HPDE6-E6E7 (cell line): Measurements from ENCODE around the gene DCST1.

Experiments
- DNase-seq: peaks from one replicate; pipeline ENCODE4 v3.0.0; 2011; ENCODE audit warnings: missing footprints; ENCODE audit errors: extremely low spot score

The DCST1 gene

GRCh38 chr1:155091071-155092051 is 57.7 kb downstream of the DCST1 start:
- DNase-seq = peak; percentile 63

- no peak for DNase-seq
Observed at GRCh38 chr1:155092131-155092530, 58.5 kb downstream of the DCST1 start.

GRCh38 chr1:155092641-155093040 is 59.0 kb downstream of the DCST1 start:
- no peak for DNase-seq

- DNase-seq = no peak
Observed at GRCh38 chr1:155093911-155094621, 60.4 kb downstream of the DCST1 start.

- no peak for DNase-seq
Observed at GRCh38 chr1:155094622-155094948, 61.0 kb downstream of the DCST1 start.

GRCh38 chr1:155099331-155099730 is 65.7 kb downstream of the DCST1 start:
- no peak for DNase-seq
